CD4-positive, alpha-beta T cell treated with Interferon alpha-2 for 1 hour (primary cell): ENCODE results near the gene SCYL1.

Experiments used
- DNase-seq, 2 donors: peaks; one replicate each; pipeline ENCODE4 v3.0.0-alpha.2; 2020 to 2022

SCYL1 gene

DNA sequence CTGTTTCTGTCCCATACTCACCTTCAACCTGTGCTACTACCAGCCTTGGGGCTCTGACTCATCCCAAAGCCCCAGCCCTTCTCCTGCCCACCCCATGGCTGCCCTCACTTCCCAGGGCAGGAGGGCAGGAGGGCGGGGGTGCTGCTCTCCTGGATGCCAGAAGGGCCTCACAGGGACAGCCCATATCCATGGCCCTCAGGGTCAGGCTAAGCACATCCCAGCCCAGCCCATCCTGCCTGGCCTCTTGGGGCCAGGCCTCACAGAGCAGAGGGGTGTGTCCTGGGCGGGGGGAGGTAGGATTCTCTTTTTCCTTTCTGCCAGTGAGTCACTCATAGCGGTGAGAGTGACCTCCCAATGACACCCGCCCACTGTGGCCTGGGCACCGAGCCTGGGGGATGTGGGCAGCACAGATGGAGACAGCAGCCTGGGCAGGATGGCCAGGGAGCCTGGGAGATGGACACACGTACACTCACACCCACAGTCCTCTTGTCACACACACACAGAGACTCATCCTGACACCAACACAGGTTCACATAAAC, 30.9 kb downstream of the SCYL1 start:
- no peak for DNase-seq

DNA sequence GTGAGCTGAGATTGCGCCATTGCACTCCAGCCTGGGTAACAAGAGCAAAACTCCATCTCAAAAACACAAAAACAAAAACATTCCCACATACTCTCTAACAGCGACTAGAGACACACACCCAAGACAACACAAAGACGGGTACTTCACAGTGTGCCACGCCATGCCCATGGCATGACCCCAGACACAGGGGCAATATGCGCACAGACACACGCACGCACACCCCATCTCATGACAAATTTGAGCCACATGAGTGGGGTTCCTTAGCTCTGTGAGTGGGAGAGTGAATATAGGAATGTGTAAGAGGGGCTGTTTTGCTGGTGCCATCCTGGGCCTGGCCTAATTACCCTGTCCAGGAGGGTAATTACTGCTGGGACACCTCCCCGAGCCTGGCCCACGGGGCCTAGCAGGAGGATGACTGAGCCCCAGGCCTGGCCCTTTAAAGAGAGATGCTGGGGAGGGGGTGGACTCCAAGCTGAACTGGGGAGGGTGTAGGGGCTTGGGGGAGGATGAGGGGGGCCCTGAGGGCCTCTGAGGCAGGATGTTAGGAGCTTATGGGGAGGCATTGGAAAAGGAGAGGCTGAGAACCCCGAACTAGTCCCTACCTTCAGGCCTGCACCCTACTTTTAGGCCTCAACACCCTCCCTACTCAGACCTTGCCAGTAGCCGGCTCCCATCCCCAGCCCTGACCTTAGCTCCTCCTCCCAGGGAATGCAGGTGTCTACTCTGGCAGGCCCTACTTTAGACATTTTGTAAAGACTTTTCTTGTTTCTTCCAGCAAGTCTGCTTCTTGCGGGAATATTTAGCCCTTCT, 31.8 kb downstream of the SCYL1 start:
- no peak for DNase-seq

DNA sequence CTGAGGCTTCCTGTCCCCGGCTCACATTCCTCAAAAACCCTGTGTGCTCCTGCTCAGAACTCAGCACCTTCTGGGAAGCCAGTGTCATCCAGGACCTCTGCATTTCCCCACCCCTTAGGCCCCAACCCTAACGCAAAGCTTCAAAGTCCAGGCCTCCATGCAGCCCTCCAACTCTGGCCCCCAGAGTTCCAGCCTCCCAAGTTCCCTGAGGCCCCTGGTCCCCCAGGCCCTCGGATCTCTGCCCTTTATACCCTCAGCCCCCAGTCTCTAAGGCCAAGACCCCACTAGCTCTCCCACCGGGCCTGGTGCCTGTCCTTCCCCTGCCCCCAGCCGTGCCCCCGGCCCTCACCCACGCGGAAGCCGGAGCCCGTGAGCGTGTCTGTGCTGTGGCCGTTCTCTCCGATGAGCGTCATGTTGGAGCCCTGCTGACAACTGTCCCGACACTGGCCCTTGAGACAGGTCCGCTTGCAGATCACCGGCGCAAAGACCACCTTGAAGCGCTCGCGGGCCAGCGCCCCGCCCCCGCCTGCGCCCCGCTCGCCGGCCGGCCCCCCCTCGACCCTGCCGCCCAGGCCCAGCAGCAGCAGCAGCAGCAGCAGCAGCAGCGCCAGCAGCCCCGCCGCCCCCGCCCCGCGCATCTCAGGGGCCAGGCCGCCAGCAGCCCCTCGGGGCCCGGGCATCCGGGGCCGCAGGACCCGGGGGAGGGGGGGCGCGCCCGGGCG, 32.6 kb downstream of the SCYL1 start:
- DNase-seq = no peak

DNA sequence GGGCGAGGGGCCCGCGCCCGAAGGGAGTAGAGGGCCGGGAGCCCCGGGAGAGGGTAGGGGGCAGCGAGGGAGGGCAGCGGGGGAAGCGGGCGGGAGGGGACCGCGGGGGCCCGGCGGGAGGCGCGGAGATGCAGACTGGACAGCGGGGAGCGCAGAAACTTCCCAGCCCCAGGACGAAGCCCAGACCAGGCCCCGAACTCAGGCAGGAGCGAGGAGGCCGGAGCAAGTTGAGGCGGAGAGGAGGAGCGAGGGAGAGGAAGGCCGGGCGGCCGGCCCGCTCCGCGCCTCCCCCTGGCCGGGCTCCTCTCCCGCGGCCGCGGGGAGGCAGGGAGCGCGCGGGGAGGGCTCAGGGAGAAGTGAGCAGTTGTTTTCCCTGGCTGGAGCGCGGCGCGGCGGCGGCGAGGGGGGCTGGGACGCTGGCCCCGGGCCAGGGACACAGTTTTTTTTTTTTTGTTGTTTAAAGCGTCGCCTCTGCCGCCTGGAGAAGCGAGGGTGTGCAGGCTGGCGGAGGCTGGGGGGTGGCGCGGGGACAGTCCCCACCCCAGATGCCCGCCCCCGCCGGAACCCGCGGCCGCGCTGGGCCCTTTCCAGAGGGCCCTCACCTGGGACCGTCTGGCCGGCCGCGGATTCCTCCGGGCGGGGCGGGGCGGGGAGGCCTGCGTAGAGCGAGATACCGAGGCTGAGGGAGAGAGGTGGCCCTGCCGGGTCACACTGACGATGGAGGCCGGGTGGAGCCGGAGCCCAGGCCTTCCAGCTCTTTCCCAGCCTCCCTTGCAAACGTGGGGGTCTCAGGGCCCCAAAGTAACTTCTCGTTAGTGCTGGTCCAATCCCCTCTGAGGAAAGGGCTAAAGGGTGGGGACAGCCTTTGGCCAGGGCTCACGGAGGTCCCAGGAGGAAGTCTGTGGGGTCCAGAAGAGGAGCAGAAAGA, 33.4 kb downstream of the SCYL1 start, which contains the start of gene LTBP3:
TSS of gene LTBP3 (minus strand) at position 358 of the 928 bp plus-strand sequence. CDS start 400 bp downstream, outside the sequence.
- peak; percentile 27 to 60 for DNase-seq

DNA sequence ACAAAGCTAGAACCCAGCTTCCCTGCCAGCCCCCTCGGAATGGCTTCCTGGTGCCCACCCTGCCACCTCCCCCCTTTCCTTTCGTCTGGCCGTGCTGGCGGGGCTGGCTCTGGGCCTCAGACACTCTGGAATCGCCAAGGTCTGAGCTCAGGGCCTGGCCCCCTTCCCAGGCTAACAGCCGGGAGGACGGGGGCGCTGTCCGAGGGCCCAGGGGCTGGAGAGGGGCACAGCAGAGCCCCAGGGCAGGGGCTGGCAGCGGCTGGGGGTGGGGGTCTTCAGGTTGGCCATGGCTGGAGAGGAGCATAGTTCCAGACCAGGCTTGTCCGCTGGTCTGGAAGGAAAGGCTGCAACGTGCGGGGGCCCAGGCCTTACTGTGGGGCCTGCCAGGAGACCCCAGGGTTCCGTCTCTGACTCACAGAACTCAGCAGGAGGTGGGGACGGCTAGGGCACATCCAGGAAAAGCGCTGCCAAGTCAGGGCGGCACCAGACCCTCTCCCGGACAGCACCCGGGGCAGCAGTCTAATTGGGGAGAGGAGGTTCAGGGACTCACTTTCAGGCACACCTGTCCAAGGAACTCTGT, 34.1 kb downstream of the SCYL1 start:
- DNase-seq = no peak

DNA sequence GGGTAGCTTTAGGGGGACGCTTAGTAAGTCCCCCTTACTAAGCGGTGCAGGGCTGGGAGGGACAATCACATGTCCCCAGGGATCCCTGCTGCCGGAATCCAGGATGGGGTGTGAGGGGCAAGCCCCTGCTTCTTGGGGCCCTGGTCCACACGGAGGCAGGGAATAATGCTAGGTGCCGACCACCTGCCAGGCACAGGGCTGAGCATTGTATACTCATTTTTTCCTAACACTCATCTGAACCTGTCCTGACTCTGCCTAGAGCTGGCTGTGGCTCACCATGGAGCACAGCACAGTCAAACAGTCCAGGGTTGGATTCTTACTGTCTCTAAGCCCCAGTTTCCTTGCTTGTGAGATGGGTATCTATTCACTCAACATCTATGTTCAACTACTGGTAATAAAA, 34.7 kb downstream of the SCYL1 start:
- no peak for DNase-seq

DNA sequence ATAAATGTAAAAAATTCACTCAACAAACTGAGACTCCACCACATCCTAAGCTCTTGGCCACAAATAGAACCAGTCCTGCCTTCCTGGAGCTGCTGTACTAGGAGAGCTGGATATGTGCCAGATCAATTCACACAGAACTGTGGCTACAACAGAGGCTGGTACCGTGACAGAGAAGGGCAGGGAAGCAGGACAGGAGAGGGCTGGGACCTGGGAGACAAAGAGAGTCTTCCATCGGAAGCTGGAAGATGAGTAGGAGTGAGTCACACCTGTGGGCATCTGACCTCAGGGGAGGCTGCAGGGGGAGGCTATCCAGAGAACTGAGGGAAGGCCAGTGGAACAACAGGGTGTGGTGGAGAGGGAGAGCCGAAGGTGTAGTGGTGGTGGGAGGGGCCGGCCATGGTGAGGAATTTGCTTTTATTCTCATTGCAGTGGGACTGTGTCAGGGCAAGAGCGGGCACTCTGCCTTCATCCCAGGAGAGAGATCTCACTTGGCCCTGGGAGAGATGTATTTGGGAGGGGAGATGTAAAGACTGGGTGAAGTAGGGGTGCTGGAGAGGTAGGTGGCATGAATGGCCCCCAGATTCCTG, 35.2 kb downstream of the SCYL1 start:
- DNase-seq = no peak

DNA sequence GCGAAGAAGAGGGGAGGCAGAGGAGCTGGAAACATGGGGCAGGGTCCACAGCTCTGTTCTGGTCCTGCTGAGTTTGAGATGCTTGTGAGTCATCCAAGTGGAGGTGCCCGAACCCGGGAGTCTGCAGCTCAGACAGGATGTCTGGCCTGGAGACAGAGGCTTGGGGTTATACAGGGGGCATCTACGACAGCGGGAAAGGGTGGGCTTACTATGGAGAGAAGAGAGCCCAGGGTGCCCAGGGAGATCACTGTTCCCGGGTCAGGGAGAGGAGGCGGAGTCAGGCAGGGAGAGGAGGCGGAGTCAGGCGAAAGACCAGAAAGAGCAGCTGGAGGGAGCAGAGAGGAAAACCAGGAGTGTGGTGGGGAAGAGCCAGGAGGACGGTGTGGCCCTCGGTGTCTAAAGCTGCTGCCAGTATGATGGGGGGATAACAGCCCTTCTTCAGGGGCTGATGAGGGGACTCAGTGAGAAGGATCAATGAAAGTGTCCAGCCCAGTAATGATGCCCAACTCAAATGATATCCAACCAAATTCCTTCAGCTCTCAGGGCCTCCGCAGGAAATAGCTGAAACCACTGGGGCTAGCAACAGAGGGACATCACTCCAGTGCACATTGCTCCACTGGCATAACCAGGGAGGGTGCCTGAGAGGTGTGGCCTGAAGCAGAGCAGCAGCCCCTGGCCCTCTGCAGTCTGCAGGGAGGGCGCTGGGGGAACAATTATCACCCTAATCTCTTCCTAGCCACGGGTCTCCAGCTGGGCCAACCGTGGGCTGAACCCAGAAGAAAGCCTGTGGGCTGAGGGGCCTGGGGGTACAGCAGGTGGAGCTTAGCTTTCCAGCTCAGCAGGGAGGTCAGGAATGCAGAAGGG, 35.9 kb downstream of the SCYL1 start:
- no peak for DNase-seq

DNA sequence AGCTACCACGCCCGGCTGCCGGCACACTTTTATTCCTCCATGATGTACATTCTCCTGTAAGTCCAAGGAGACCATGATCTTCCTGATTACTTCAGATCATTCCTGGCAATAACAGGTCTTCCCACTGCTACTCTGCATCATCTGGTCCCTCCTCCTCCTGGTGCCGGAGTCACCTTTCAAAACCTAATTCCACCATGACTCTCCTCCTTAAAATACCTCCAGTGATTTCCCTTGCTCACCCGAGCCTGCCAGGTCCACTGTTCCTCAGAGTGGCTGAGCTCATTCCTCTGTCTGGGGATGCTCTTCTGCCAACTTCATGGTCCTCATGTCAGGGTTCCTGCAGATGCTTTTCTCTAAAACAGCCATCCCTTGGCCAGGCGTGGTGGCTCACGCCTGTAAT, 37.1 kb downstream of the SCYL1 start:
- no peak for DNase-seq

DNA sequence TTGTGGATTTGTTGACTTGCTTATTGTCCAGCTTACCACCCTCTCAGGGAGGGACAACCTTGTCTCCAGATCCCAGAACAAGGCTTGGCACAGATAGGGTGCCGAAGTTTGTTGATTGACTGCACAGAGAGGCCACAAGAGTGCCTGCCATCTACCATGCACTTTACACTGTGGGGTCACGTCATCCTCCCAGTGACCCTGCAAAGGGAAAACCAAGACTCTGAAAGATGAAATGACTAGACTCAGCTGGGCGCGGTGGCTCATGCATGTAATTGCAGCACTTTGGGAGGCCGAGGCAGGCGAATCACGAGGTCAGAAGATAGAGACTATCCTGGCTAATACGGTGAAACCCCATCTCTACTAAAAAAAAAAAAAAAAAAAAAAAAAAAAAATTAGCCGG, 37.9 kb downstream of the SCYL1 start:
- DNase-seq = no peak

DNA sequence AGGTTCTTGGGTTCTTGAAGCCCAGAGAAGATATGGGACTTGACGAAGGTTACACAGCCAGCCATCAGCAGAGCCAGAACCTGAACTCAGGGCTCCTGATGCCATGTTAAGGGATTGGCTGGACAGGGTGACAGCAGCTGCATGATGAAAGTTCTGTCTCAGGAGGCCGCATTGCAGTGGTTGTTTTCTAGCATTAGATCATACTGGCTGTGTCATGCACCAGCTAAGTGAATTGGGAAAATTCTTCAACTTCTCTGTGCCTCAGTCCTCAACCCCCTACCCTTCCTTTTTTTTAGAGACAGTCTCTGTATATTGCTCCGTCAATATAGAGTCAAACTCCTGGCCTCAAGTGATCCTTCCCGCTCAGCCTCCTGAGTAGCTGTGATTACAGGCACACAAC, 38.7 kb downstream of the SCYL1 start:
- DNase-seq = no peak

DNA sequence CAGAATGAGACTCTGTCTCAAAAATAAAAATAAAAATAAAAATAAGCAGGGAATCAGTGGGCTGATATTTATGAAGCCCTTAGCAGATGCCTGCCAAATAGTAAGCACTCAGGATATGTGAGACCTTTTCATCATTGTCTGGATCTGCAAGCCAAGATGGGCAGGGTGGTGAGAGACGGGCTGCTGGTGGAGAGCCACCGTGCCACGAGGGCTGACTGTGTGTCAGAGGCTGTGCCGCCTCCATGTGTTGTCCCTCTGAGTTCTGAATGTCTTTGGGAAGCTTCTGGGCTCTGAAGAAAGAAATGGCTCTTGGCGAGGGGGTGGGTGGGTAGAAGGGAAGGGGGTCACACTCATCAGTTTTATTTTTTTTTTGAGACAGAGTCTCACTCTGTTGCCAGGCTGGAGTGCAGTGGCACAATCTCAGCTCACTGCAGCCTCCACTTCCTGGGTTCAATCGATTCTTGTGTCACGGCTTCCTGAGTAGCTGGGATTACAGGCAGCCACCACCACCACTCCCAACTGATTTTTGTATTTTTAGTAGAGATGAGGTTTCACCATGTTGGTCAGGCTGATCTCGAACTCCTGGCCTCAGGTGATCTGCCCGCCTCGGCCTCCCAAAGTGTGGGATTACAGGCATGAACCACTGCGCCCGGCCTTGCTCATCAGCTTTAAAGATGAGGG, 40.1 kb downstream of the SCYL1 start:
- DNase-seq = peak in 1 of 2 donors; percentile 63

DNA sequence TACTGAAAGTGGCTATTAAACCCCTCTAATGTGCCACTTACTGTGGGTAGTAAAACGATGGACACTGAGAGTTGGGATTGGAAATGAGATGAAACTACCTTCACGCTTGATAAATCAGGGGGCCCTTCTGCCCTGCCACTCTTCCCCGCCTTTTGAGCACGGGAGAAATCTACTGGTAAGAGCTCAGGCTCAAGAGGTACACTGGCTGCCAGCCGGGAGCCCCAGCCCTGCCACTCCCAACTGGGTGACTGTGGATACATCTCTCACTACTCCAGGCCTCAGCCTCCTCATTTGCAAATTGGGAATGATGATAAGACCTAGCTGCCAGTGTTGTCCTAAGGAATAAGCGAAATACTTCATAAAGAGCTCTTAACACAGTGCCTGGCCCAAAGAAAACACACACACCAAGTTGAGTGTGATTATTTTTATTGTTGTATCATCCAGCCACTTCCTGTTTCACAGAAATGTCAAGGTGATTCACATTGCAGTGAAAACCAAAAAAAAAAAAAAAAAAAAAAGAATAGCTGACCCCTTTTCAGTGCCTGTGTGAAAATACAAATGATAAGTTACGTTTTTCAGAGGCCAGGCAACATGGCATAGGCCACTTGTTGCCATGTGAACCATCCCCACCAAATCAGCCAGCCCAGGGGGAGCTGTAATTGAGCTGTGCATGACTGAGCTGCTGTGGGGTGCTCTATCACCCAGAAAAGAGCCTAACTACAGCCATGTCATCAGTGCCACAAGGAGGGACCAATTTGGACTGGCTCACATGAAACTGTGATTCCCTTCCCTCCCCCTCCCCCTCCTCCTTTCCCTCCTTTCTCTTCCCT, 41.0 kb downstream of the SCYL1 start:
- DNase-seq = peak; percentile 72 to 84

DNA sequence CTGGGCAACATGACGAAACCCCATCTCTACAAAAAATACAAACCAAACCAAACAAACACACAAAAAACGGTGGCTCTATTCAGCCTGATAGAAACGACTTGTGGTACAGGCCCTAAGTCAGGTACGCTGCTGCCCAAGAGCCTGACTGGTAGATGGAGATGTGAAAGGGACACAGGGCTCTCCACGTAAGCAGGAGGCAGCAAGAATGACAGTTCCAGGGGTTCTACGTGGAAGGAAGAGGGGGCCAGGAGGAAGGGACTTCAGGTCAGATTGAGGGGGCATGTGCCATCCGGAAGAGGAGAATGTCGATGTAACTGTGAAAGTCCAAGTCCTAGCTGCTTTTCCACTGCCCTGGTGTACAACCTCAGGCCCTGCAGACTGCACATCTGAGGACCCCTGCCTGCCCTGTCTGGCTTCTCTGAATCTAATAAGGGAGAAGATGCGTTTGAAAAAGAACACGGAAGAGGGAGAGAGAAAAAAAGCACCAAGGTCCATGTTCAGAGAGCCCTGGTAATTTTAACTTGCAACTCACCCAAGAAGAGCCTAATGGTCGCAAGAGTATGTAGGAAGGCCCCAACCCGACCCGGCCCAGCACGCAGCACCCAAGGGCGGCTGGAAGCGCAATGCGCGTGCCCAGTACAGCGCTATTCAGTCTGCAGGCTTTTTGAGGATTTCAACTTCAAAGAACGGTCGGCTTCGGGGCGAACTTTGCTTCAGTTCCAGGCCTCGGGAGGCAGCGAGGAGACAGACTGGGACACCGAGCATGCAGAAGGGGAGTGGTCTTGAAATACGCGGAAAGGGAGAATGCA, 44.5 kb downstream of the SCYL1 start:
- no peak for DNase-seq

DNA sequence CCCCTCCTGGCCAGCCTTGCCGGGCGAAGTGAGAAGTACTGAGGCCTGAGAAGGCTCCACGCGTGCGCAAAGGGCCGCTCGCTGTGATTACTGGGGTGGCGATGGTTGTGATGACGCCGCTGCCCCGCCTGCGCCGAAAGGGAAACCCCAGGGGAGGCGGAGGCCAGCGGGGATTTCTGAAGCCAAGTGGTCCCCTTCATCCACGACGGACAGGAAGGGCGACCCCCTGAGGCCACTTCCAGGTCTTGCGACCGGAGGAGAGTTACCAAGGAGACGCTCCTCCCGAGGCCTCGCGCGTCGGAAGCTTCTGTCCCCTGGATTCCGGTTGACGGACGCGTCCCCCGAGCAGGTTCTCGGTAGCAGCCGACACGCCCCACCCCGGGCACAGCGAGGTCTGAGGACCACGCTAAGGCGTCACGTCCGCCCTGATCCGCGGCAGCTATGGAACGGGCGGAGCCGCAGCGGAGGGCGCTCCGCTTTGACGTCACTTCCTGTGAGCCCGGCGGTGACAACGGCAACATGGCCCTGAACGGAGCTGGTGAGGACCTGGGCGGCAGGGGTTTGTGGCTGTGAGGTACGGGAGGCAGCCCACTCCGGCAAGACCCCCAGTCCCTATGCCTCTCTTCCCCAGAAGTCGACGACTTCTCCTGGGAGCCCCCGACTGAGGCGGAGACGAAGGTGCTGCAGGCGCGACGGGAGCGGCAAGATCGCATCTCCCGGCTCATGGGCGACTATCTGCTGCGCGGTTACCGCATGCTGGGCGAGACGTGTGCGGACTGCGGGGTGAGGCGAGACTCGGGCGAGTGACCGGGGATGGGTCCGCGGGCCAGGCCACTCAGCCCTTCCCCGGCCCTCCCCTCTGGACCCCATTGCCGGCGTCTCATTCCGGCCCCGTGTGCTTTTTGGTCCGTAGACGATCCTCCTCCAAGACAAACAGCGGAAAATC, 45.4 kb downstream of the SCYL1 start, which contains the start of gene ZNRD2:
TSS of gene ZNRD2 (plus strand) at position 505 of the 946 bp plus-strand sequence. CDS start at position 520, 15 bp downstream.
- DNase-seq = peak; percentile 98 to 99

DNA sequence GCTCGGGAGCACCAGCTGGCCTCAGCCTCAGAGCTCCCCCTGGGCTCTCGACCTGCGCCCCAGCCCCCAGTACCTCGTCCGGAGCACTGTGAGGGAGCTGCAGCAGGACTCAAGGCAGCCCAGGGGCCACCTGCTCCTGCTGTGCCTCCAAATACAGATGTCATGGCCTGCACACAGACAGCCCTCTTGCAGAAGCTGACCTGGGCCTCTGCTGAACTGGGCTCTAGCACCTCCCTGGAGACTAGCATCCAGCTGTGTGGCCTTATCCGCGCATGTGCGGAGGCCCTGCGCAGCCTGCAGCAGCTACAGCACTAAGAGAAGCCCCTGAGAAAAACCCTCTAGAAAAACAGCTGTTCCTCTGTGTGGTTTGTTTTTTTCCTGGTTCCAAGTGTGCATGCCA, 46.5 kb downstream of the SCYL1 start:
- no peak for DNase-seq

DNA sequence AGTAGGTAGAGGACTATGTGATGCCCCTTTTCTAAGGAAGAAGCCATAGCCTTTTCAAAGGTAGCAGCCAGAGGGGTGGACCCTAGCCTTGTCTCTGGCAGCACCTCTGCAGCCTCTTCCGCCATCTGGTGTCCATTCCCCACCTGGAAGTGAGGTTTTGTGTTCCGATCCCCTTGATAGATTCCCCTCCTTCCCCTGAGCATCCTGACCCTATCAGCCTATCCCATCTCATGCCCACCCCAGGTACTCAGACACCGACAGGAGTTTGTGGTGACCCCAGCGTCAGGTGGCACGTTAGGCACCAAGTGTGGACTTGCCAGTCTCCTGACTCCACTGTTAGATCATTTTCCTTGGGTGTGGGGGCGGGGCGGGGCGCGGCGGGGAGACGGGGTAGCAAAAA, 47.1 kb downstream of the SCYL1 start:
- DNase-seq = no peak
